ENCODE measurements around the gene MTX2. TPM values are rescaled to one million over a fixed set of nuclear protein-coding genes. Genes with fewer than 3 reads are reported as not detected.

The MTX2 gene
- 10 to 100 TPM; 34.1 to 42.3 TPM for total RNA-seq
- 46.3 TPM for polyA plus RNA-seq (2013, experiment 1 of 2)
- 42.6 TPM for polyA plus RNA-seq (2013, experiment 2 of 2)
- long read RNA-seq, experiment 1, transcript MTX2-201 (10 exons, 1,364 nt) = major isoform, 32 of 46 reads
- long read RNA-seq, experiment 1, partial matches to known transcripts = 6 of 46 reads
- long read RNA-seq, experiment 1, other reads (novel, unspliced or antisense) = 8 of 46 reads
- long read RNA-seq, experiment 2, transcript MTX2-201 (10 exons, 1,364 nt) = major isoform, 50 of 67 reads
- long read RNA-seq, experiment 2, partial matches to known transcripts = 5 of 67 reads
- long read RNA-seq, experiment 2, other reads (novel, unspliced or antisense) = 9 of 67 reads
- long read RNA-seq, experiment 3, transcript MTX2-202 (11 exons, 1,592 nt) = minor isoform, 11 of 181 reads
- long read RNA-seq, experiment 3, transcript MTX2-201 (10 exons, 1,364 nt) = major isoform, 126 of 181 reads
- long read RNA-seq, experiment 3, partial matches to known transcripts = 3 of 181 reads
- long read RNA-seq, experiment 3, other reads (novel, unspliced or antisense) = 41 of 181 reads
- long read RNA-seq, experiment 4, transcript MTX2-201 (10 exons, 1,364 nt) = major isoform, 182 of 194 reads
- long read RNA-seq, experiment 4, partial matches to known transcripts = 2 of 194 reads
- long read RNA-seq, experiment 4, other reads (novel, unspliced or antisense) = 7 of 194 reads

DNA sequence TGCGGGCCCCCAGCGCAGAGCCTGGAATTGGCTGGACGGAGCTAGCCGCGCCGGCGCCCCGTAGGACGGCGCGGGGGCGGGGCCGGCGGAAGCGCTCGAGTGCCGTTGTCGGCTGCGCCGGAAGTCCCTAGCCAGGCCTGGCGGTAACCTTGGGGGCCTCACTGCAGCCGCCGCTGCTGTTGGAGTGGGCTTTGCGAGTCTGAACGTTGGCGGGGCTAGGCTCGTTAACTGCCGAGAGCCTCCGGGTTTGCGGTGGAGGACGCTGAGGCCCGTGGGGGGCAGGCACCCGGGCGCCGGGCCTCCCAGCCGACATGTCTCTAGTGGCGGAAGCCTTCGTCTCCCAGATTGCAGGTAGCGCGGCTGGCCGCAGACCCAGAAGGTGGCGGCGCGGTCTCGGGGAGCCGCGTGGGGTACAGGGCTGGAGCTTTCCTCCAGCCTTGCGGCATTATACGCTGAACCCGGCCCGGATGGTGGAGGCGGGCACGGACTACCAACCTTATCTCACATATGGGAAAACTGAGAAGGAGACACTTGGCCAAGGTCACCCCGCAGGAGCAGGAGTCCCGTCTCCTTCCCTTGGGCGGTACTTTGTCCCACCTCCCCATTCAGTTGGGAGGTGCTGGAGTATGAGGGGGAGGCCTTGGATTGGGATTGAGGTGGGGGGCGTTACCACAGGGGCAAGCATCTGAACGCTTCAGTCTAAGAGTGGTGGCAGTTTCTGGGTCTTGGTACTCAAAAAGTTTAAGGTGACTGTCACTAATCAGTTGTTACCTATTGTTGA, at the start of gene MTX2:
Gene MTX2, plus strand, starts transcription at position 124 of the 781 bp plus-strand sequence. Its CDS starts 188 bp downstream, at position 312.
- WGBS, 2 experiments (ENCODE audit: insufficient coverage in 1 of 2, insufficient read length in 1 of 2) = 0% methylated on average over 15 to 58 of the region's 58 CpGs
- Mint-ChIP-seq H3K9me3 (no peaks in the 10 kb centered on the region), H3K36me3 (ENCODE audit: low read depth) (peaks cover 6% of the 10 kb centered on the region), H3K4me1 (peaks cover 5% of the 10 kb centered on the region), H3K27me3 (ENCODE audit: insufficient read depth) (peaks cover 10% of the 10 kb centered on the region), H3K27ac (peak within 1 kb of the TSS; percentile 93), H3K4me3 (peak within 1 kb of the TSS; percentile 96)
- H3K36me3 ChIP-seq (ENCODE audit: control insufficient read depth, insufficient read depth, low read length) = no peaks in the 10 kb centered on the region
- H3K9me3 ChIP-seq (ENCODE audit: control insufficient read depth, low read length) = no peaks in the 10 kb centered on the region
- peak within 1 kb of the TSS; percentile 65 for H3K27ac ChIP-seq (ENCODE audit: low read depth, low read length)
- H3K27me3 ChIP-seq (ENCODE audit: control insufficient read depth, insufficient read depth, low read length, poor library complexity, severe bottlenecking) = no peaks in the 10 kb centered on the region
- peaks cover 4% of the 10 kb centered on the region for H3K4me1 ChIP-seq (ENCODE audit: control insufficient read depth, insufficient read depth, low read length)
- peak within 1 kb of the TSS; percentile 99 for H3K4me3 ChIP-seq (ENCODE audit: low read length)
- peak; percentile 92 for DNase-seq
- TF ChIP-seq, protein P1, sequence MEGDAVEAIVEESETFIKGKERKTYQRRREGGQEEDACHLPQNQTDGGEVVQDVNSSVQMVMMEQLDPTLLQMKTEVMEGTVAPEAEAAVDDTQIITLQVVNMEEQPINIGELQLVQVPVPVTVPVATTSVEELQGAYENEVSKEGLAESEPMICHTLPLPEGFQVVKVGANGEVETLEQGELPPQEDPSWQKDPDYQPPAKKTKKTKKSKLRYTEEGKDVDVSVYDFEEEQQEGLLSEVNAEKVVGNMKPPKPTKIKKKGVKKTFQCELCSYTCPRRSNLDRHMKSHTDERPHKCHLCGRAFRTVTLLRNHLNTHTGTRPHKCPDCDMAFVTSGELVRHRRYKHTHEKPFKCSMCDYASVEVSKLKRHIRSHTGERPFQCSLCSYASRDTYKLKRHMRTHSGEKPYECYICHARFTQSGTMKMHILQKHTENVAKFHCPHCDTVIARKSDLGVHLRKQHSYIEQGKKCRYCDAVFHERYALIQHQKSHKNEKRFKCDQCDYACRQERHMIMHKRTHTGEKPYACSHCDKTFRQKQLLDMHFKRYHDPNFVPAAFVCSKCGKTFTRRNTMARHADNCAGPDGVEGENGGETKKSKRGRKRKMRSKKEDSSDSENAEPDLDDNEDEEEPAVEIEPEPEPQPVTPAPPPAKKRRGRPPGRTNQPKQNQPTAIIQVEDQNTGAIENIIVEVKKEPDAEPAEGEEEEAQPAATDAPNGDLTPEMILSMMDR (conservative IDR thresholded peaks at IDR 0.05) = peak; percentile 33
- peak within 1 kb of the TSS; percentile 84 for H3K9ac ChIP-seq (ENCODE audit: extremely low read depth, low read length, poor library complexity, severe bottlenecking)

DNA sequence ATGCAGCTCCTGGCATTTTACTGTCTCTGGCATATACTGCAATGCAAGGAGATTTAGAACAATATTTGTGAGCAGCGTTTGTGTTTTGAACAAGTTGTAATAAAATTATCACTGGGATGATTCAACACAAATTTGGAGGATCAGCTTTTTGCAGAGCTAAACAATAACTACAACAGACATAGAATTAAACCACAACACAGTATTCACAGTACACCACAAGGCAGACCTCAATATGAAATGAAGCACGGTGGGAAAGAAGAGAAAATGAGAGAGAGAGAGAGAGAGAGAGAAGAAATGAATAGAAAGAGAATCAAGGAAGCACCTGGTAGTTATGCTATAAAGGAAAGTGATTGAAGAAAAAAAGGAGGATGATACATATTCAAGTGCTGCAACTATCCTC, 41.4 kb upstream of the MTX2 start:
- Mint-ChIP-seq H3K4me1 (no peaks in the 10 kb centered on the region), H3K4me3 (no peak overlapping the region), H3K9me3 (no peaks in the 10 kb centered on the region), H3K36me3 (ENCODE audit: low read depth) (no peaks in the 10 kb centered on the region), H3K27ac (no peak overlapping the region), H3K27me3 (ENCODE audit: insufficient read depth) (peaks cover 48% of the 10 kb centered on the region)
- H3K9me3 ChIP-seq (ENCODE audit: control insufficient read depth, low read length) = no peaks in the 10 kb centered on the region
- peaks cover 7% of the 10 kb centered on the region for H3K27me3 ChIP-seq (ENCODE audit: control insufficient read depth, insufficient read depth, low read length, poor library complexity, severe bottlenecking)
- H3K27ac ChIP-seq (ENCODE audit: low read depth, low read length) = no peak overlapping the region
- DNase-seq = no peak
- H3K36me3 ChIP-seq (ENCODE audit: control insufficient read depth, insufficient read depth, low read length) = no peaks in the 10 kb centered on the region
- H3K9ac ChIP-seq (ENCODE audit: extremely low read depth, low read length, poor library complexity, severe bottlenecking) = no peak overlapping the region
- no peaks in the 10 kb centered on the region for H3K4me1 ChIP-seq (ENCODE audit: control insufficient read depth, insufficient read depth, low read length)
- TF ChIP-seq, protein P1 (conservative IDR thresholded peaks at IDR 0.05) = no peak
- H3K4me3 ChIP-seq (ENCODE audit: low read length) = no peak overlapping the region
- WGBS, 2 experiments (ENCODE audit: insufficient coverage in 1 of 2, insufficient read length in 1 of 2) = 89% methylated on average over 2 of the region's 2 CpGs; no CpG with 5 or more reads in 1 of the 2 experiments

DNA sequence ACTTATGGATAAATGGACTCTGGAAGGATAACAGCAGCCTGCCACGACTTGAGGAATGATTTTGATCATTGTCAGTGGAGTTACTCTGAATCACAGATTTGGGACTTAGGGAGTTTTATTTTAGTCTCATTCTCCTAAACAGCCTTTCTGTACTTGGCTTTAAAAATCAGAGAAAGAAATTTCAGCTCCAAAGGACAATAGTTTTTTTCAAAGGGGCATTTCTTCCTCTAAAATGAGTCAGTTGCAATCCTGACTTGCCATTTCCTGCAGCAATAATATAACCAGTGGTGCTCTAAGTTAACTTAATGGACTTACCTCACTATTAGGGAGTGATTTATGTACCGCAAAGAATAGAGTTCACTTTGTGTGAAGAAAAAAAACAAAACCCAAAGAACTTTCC, 35.1 kb upstream of the MTX2 start:
- H3K27ac ChIP-seq (ENCODE audit: low read depth, low read length) = no peak overlapping the region
- DNase-seq = no peak
- H3K9me3 ChIP-seq (ENCODE audit: control insufficient read depth, low read length) = no peaks in the 10 kb centered on the region
- H3K9me3 Mint-ChIP-seq = no peaks in the 10 kb centered on the region
- H3K27ac Mint-ChIP-seq = no peak overlapping the region
- peaks cover 20% of the 10 kb centered on the region for H3K27me3 Mint-ChIP-seq (ENCODE audit: insufficient read depth)
- H3K36me3 Mint-ChIP-seq (ENCODE audit: low read depth) = no peaks in the 10 kb centered on the region
- WGBS, 2 experiments (ENCODE audit: insufficient coverage in 1 of 2, insufficient read length in 1 of 2) = 60 to 90% methylated on average over 1 to 2 of the region's 2 CpGs
- H3K27me3 ChIP-seq (ENCODE audit: control insufficient read depth, insufficient read depth, low read length, poor library complexity, severe bottlenecking) = peaks cover 7% of the 10 kb centered on the region
- H3K9ac ChIP-seq (ENCODE audit: extremely low read depth, low read length, poor library complexity, severe bottlenecking) = no peak overlapping the region
- no peaks in the 10 kb centered on the region for H3K4me1 Mint-ChIP-seq
- H3K4me3 ChIP-seq (ENCODE audit: low read length) = no peak overlapping the region
- no peak overlapping the region for H3K4me3 Mint-ChIP-seq
- TF ChIP-seq, protein P1 (conservative IDR thresholded peaks at IDR 0.05) = no peak
- no peaks in the 10 kb centered on the region for H3K36me3 ChIP-seq (ENCODE audit: control insufficient read depth, insufficient read depth, low read length)
- no peaks in the 10 kb centered on the region for H3K4me1 ChIP-seq (ENCODE audit: control insufficient read depth, insufficient read depth, low read length)

Data from endodermal cell (in vitro differentiated cells).